IMR-90 (cell line): Measurements from ENCODE around the gene RNASET2. TPM values are rescaled to one million over a fixed set of nuclear protein-coding genes. Genes with fewer than 3 reads are reported as not detected.

Experiments
- ATAC-seq: fragments of 200-7000 bp; cut with Tn5 transposase; 2 replicates; pipeline ENCODE4 v1.9.1; 2020; ENCODE audit warnings: low read depth, mild to moderate bottlenecking, moderate library complexity
- BruUV-seq: library from RNA; stranded (reverse); fragments of 400-500 nt; replicated peaks from 2 replicates; lab custom pipeline; 2021; lab: Mats Ljungman, UMichigan
- CTCF ChIA-PET: fragments of 300-600 bp; formaldehyde crosslinking; extraction: SDS; loops from one replicate; lab custom pipeline; 2021; ENCODE audit warnings: antibody characterized with exemption; lab: Yijun Ruan, JAX
- POLR2A ChIA-PET: fragments of 300-600 bp; sonication (Branson Sonifier 250); formaldehyde crosslinking; loops from one replicate; lab custom pipeline; 2022; ENCODE audit warnings: antibody characterized with exemption; ENCODE audit not compliant: unreplicated experiment; lab: Charles Lee
- DNase-seq: peaks from one replicate; pipeline ENCODE4 v3.0.0; 2013
- H2AFZ ChIP-seq: replicated peaks from 2 replicates; pipeline ENCODE3; 2013; ENCODE audit warnings: low read length, mild to moderate bottlenecking; ENCODE audit not compliant: poor library complexity
- H2AK5ac ChIP-seq: 2 replicates; pipeline ENCODE4 v1.6.1; 2013; ENCODE audit warnings: low read depth, low read length, inconsistent platforms
- H2AK9ac ChIP-seq: replicated peaks from 2 replicates; pipeline ENCODE3; 2013; ENCODE audit warnings: mild to moderate bottlenecking, low read depth, low read length, moderate library complexity; ENCODE audit not compliant: poor library complexity
- H2BK120ac ChIP-seq: 2 replicates; pipeline ENCODE4 v1.6.1; 2013; ENCODE audit warnings: low read depth, low read length, inconsistent platforms
- H2BK15ac ChIP-seq: 3 replicates; pipeline ENCODE4 v1.6.1; 2013; ENCODE audit warnings: low read depth, low read length, inconsistent platforms
- H2BK20ac ChIP-seq: 2 replicates; pipeline ENCODE4 v1.6.1; 2013; ENCODE audit warnings: low read depth, mild to moderate bottlenecking, inconsistent platforms, low read length, moderate library complexity
- H2BK5ac ChIP-seq: 2 replicates; pipeline ENCODE4 v1.6.1; 2013; ENCODE audit warnings: mild to moderate bottlenecking, low read depth, low read length, inconsistent platforms; ENCODE audit not compliant: poor library complexity, severe bottlenecking
- H3K14ac ChIP-seq: replicated peaks from 2 replicates; pipeline ENCODE4 v1.6.1; 2013; ENCODE audit warnings: low read depth, low read length, inconsistent platforms
- H3K18ac ChIP-seq: 2 replicates; pipeline ENCODE4 v1.6.1; 2013; ENCODE audit warnings: low read depth, low read length, control low read depth
- H3K23ac ChIP-seq: 2 replicates; pipeline ENCODE4 v1.6.1; 2013; ENCODE audit warnings: low read depth, low read length, inconsistent platforms
- H3K27ac ChIP-seq: 2 replicates; pipeline ENCODE4 v1.5.1; 2013; ENCODE audit warnings: mild to moderate bottlenecking, control low read depth, low read length; ENCODE audit not compliant: insufficient read depth
- H3K27me3 ChIP-seq: 2 replicates; pipeline ENCODE4 v1.6.1; 2013; ENCODE audit warnings: low read length; ENCODE audit not compliant: control insufficient read depth, insufficient read depth
- H3K36me3 ChIP-seq: 2 replicates; pipeline ENCODE4 v1.6.1; 2013; ENCODE audit warnings: low read length, mixed read lengths; ENCODE audit not compliant: control insufficient read depth, insufficient read depth
- H3K4ac ChIP-seq: 2 replicates; pipeline ENCODE4 v1.6.1; 2013; ENCODE audit warnings: low read depth, low read length, inconsistent platforms
- H3K4me1 ChIP-seq: 2 replicates; pipeline ENCODE4 v1.6.1; 2013; ENCODE audit warnings: low read length, mixed read lengths; ENCODE audit not compliant: control insufficient read depth, insufficient read depth
- H3K4me2 ChIP-seq: 2 replicates; pipeline ENCODE4 v1.6.1; 2013; ENCODE audit warnings: low read depth, mild to moderate bottlenecking, control low read depth, low read length, moderate library complexity
- H3K4me3 ChIP-seq: 2 replicates; pipeline ENCODE4 v1.5.1; 2013; ENCODE audit warnings: low read depth, mild to moderate bottlenecking, control low read depth, low read length, moderate library complexity; ENCODE audit not compliant: insufficient read depth
- H3K56ac ChIP-seq: 2 replicates; pipeline ENCODE4 v1.6.1; 2013; ENCODE audit warnings: low read length, inconsistent platforms; ENCODE audit not compliant: insufficient read depth; ENCODE audit errors: extremely low read depth
- H3K79me1 ChIP-seq, 2 experiments: 2 replicates each; pipeline ENCODE4 v1.6.1; 2013; ENCODE audit warnings: low read length in 2 of 2, inconsistent platforms in 1 of 2, low read depth in 1 of 2
- H3K9ac ChIP-seq: 2 replicates; pipeline ENCODE4 v1.6.1; 2013; ENCODE audit warnings: low read depth, low read length, control low read depth
- H3K9me1 ChIP-seq: 2 replicates; pipeline ENCODE4 v1.6.1; 2013; ENCODE audit warnings: low read length, inconsistent platforms; ENCODE audit not compliant: insufficient read depth
- H3K9me3 ChIP-seq: 2 replicates; pipeline ENCODE4 v1.6.1; 2013; ENCODE audit warnings: low read length; ENCODE audit not compliant: control insufficient read depth, insufficient read depth
- H4K20me1 ChIP-seq: 2 replicates; pipeline ENCODE4 v1.6.1; 2013; ENCODE audit warnings: low read length, inconsistent platforms; ENCODE audit not compliant: insufficient read depth
- H4K5ac ChIP-seq: 2 replicates; pipeline ENCODE4 v1.6.1; 2013; ENCODE audit warnings: mild to moderate bottlenecking, low read depth, low read length, control low read depth
- H4K8ac ChIP-seq, 2 experiments: 2 replicates each; pipeline ENCODE4 v1.6.1; 2013; ENCODE audit warnings: low read depth in 2 of 2, low read length in 2 of 2, control low read depth in 1 of 2, inconsistent platforms in 1 of 2
- H4K91ac ChIP-seq: 2 replicates; pipeline ENCODE4 v1.6.1; 2013; ENCODE audit warnings: low read depth, low read length, inconsistent platforms; ENCODE audit not compliant: insufficient read depth
- CHD1 ChIP-seq: IDR thresholded peaks from 2 replicates; pipeline ENCODE4 v1.6.1; 2012; ENCODE audit warnings: low read depth, low read length, improper control_type of control experiment
- ELK1 ChIP-seq: fragments of 150-350 bp; IDR thresholded peaks from 2 replicates; pipeline ENCODE4 v1.6.1; 2016; ENCODE audit warnings: low read depth, mild to moderate bottlenecking, low read length, moderate library complexity, borderline replicate concordance
- FOS ChIP-seq: fragments of 150-350 bp; IDR thresholded peaks from 2 replicates; pipeline ENCODE4 v1.6.1; 2016; ENCODE audit warnings: low read depth, low read length
- MAZ ChIP-seq: IDR thresholded peaks from 2 replicates; pipeline ENCODE4 v1.6.1; 2012; ENCODE audit warnings: low read depth, mild to moderate bottlenecking, low read length, improper control_type of control experiment, moderate library complexity, borderline replicate concordance
- MXI1 ChIP-seq: IDR thresholded peaks from 2 replicates; pipeline ENCODE4 v1.6.1; 2012; ENCODE audit warnings: low read depth, mild to moderate bottlenecking, low read length, moderate library complexity, borderline replicate concordance
- NFE2L2 ChIP-seq: fragments of 150-350 bp; IDR thresholded peaks from 2 replicates; pipeline ENCODE4 v1.6.1; 2016; ENCODE audit warnings: low read depth, mild to moderate bottlenecking, low read length
- RAD21 ChIP-seq: IDR thresholded peaks from 2 replicates; pipeline ENCODE4 v1.6.1; 2012; ENCODE audit warnings: low read length, improper control_type of control experiment
- USF2 ChIP-seq: fragments of 150-350 bp; IDR thresholded peaks from 2 replicates; pipeline ENCODE4 v1.6.1; 2017; ENCODE audit warnings: mild to moderate bottlenecking, antibody characterized with exemption, low read length, low read depth
- WGBS, 2 experiments: methylation state at CpG; one replicate each; pipeline versions ENCODE4 v1.1.5 to v1.1.7; 2013; ENCODE audit warnings: missing lambda C conversion rate in 2 of 2; ENCODE audit not compliant: insufficient read length in 1 of 2; ENCODE audit errors: extremely low coverage in 2 of 2; 5-methylcytosine and 5-hydroxymethylcytosine counted together
- dilution Hi-C: fragments of 300-500 bp; cut with HindIII; formaldehyde crosslinking; loops from one replicate; pipeline ENCODE4 v1.14.3; 2018; ENCODE audit warnings: low sequenced_read_pairs; ENCODE audit not compliant: unreplicated experiment
- in situ Hi-C: fragments of 300-500 bp; cut with MboI; formaldehyde crosslinking; loops from 3 replicates; pipeline ENCODE4 v1.14.3; 2019; ENCODE audit warnings: low sequenced_read_pairs, inconsistent platforms, mixed read lengths
- intact Hi-C: fragments of 100-400 bp; cut with micrococcal nuclease; formaldehyde crosslinking; loops from 2 replicates; pipeline ENCODE4 v1.10.0; 2022
- polyA plus RNA-seq, 3 experiments: library from polyadenylated mRNA; depleted of rRNA; stranded (reverse); fragments of >200 nt; gene quantifications; 2 replicates each; pipeline ENCODE4 v1.2.3, GENCODE V29; 2012; ENCODE audit warnings: low replicate concordance in 1 of 3
- total RNA-seq: library from RNA; depleted of rRNA; stranded (reverse); fragments of >200 nt; gene quantifications from 2 replicates; pipeline ENCODE4 v1.2.3, GENCODE V29; 2012
- TF ChIP-seq, protein P1 (sequence below): conservative IDR thresholded peaks from 2 replicates; pipeline ENCODE4 v1.5.1; 2012; ENCODE audit warnings: mild to moderate bottlenecking, low read depth, low read length, improper control_type of control experiment

Gene RNASET2
- total and polyA plus RNA-seq, 2 of the 4 experiments (the other 2 are of a cell fraction), result 13.6 to 24.9 TPM

DNA sequence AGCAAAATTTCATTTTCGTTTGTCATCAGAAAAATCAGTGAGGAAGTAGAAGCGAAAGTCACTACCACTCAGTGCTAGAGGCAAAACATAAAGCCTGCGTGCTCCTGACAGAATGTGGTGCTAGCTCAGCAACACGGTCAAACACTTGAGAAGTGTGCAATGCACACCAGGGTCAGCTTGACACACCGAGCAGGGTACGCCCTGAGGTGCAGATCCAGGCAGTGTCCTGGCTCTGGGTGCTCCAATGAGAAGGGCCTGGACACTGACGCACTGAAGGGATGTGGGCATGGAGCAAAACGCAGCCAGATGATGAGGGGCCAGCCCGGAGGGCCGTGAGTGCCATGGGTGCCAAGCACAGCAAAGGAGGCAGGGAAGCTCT, 5.9 kb downstream of the RNASET2 start:
- no peak overlapping the region for H3K14ac ChIP-seq
- no peak overlapping the region for H2AK5ac ChIP-seq
- H2BK20ac ChIP-seq, result no peak overlapping the region
- no peak overlapping the region for H3K4me2 ChIP-seq
- no peak overlapping the region for H2BK120ac ChIP-seq
- H3K27ac ChIP-seq, result no peak overlapping the region
- no peak overlapping the region for H3K4me3 ChIP-seq
- no peak for ATAC-seq
- no TSS peak for BruUV-seq
- H3K9ac ChIP-seq, result no peak overlapping the region
- no peak overlapping the region for H3K56ac ChIP-seq
- no peaks in the 10 kb centered on the region for H4K20me1 ChIP-seq
- H3K79me1 ChIP-seq, result peaks cover 0 to 2% of the 10 kb centered on the region in 2 experiments; a peak in 1 of 4 replicates
- H3K36me3 ChIP-seq, result peaks cover 5% of the 10 kb centered on the region; the same call in 1 of the 2 replicates
- no peak overlapping the region for H2BK5ac ChIP-seq
- no peak overlapping the region for H4K8ac ChIP-seq
- TF ChIP-seq NFE2L2, result no peak
- no peak for TF ChIP-seq MXI1
- TF ChIP-seq MAZ, result no peak
- TF ChIP-seq USF2, result no peak
- TF ChIP-seq, protein P1, sequence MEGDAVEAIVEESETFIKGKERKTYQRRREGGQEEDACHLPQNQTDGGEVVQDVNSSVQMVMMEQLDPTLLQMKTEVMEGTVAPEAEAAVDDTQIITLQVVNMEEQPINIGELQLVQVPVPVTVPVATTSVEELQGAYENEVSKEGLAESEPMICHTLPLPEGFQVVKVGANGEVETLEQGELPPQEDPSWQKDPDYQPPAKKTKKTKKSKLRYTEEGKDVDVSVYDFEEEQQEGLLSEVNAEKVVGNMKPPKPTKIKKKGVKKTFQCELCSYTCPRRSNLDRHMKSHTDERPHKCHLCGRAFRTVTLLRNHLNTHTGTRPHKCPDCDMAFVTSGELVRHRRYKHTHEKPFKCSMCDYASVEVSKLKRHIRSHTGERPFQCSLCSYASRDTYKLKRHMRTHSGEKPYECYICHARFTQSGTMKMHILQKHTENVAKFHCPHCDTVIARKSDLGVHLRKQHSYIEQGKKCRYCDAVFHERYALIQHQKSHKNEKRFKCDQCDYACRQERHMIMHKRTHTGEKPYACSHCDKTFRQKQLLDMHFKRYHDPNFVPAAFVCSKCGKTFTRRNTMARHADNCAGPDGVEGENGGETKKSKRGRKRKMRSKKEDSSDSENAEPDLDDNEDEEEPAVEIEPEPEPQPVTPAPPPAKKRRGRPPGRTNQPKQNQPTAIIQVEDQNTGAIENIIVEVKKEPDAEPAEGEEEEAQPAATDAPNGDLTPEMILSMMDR, result no peak
- no peak for TF ChIP-seq ELK1
- no peak for TF ChIP-seq FOS
- no peak for TF ChIP-seq RAD21
- TF ChIP-seq CHD1, result no peak
- H3K9me3 ChIP-seq, result no peaks in the 10 kb centered on the region
- no peak overlapping the region for H2BK15ac ChIP-seq
- peaks cover 2% of the 10 kb centered on the region; the same call in 1 of the 2 replicates for H3K4me1 ChIP-seq
- no peaks in the 10 kb centered on the region; the same call in 1 of the 2 replicates for H3K9me1 ChIP-seq
- H2AK9ac ChIP-seq, result no peak overlapping the region
- CTCF ChIA-PET, result no interaction called here
- DNase-seq, result no peak
- dilution Hi-C loops, result no loop called here
- H4K5ac ChIP-seq, result no peak overlapping the region
- H4K91ac ChIP-seq, result no peak overlapping the region
- H3K23ac ChIP-seq, result no peak overlapping the region
- POLR2A ChIA-PET, result no interaction called here
- in situ Hi-C loops, result no loop called here
- peak overlapping the region; percentile 51 for H2AFZ ChIP-seq
- 91% methylated on average over 6 of the region's 10 CpGs; no CpG with 5 or more reads in 1 of the 2 experiments for WGBS, 2 experiments
- H3K27me3 ChIP-seq, result no peaks in the 10 kb centered on the region
- H3K4ac ChIP-seq, result no peak overlapping the region
- intact Hi-C loops, result no loop called here
- no peak overlapping the region for H3K18ac ChIP-seq
